HG03025 (cell line): Measurements from ENCODE around the gene KCNK3.

ENCODE experiments used
- ATAC-seq: cut with Tn5 transposase; IDR thresholded peaks from one replicate; pipeline ENCODE4 v1.9.1; 2021; ENCODE audit warnings: mild to moderate bottlenecking, moderate library complexity; ENCODE audit not compliant: unreplicated experiment, low FRiP score

KCNK3 gene

GRCh38 chr2:26685989-26686839 is 6.3 kb upstream of the KCNK3 start:
- ATAC-seq, result no peak

GRCh38 chr2:26687328-26687727 is 5.2 kb upstream of the KCNK3 start:
- no peak for ATAC-seq

- ATAC-seq, result no peak
Observed at GRCh38 chr2:26687801-26688200, 4.7 kb upstream of the KCNK3 start.

- no peak for ATAC-seq
Observed at GRCh38 chr2:26691161-26691560, 1.4 kb upstream of the KCNK3 start.

GRCh38 chr2:26691881-26692278 is 642 bp upstream of the KCNK3 start:
- ATAC-seq, result no peak

GRCh38 chr2:26692897-26693849 is 651 bp downstream of the KCNK3 start:
- ATAC-seq, result no peak

- ATAC-seq, result no peak
Observed at GRCh38 chr2:26694001-26694400, 1.5 kb downstream of the KCNK3 start.

GRCh38 chr2:26696351-26696816 is 3.9 kb downstream of the KCNK3 start:
- ATAC-seq, result no peak

- no peak for ATAC-seq
Observed at GRCh38 chr2:26697425-26697824, 4.9 kb downstream of the KCNK3 start.

- no peak for ATAC-seq
Observed at GRCh38 chr2:26699295-26699694, 6.8 kb downstream of the KCNK3 start.

- ATAC-seq, result no peak
Observed at GRCh38 chr2:26700078-26700477, 7.6 kb downstream of the KCNK3 start.

GRCh38 chr2:26701596-26701995 is 9.1 kb downstream of the KCNK3 start:
- no peak for ATAC-seq

- ATAC-seq, result no peak
Observed at GRCh38 chr2:26702025-26702424, 9.5 kb downstream of the KCNK3 start.

GRCh38 chr2:26704441-26704977 is 12.0 kb downstream of the KCNK3 start:
- no peak for ATAC-seq

- ATAC-seq, result no peak
Observed at GRCh38 chr2:26705126-26705525, 12.6 kb downstream of the KCNK3 start.

GRCh38 chr2:26706093-26706492 is 13.6 kb downstream of the KCNK3 start:
- no peak for ATAC-seq

GRCh38 chr2:26706616-26707473 is 14.3 kb downstream of the KCNK3 start:
- ATAC-seq, result no peak

GRCh38 chr2:26707747-26708146 is 15.2 kb downstream of the KCNK3 start:
- no peak for ATAC-seq

GRCh38 chr2:26708457-26708856 is 15.9 kb downstream of the KCNK3 start:
- no peak for ATAC-seq
